ENCODE data around the gene EXOG.
"Not testable (repeated sequence)": the region's sequence is repeated elsewhere in the genome, so short reads cannot be mapped to it uniquely, and the experiment has no call there.

The EXOG gene

DNA sequence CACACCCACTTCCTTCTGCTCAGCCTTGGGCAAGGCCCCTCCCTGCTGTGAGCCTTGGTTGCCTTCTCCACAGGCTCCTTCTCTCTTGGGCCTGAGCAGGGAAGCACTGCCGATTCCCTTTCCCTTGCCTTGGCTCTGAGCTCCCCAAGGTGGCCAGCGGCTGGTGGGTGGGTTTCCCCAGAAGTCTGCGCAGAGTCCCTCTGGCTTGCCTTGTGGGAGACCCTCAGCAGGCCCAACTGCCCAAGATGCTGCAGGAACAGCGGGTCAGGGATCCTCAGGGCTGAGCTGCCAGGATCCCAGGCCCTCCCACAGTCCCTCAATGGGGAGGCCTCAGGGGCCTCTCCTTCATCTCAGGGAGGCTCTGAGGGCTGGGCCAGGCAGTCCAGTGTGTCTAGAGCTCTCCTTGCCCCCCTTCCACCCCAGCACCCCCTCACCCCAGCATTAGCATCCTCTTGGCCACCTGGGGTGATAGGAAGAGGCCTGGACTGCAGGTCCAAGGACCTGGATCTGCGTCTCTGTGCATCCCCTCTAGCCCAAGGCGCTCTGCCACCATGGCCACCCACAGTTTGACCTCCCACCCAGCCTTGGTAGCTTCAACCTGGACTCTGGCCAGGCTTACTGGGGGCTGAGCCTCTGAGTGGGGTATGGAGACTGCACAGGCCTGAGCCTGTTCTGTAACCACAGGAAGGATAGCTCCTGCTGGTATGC is 68.6 kb downstream of the EXOG start:
- Histone ChIP-seq H2AFZ (ENCODE audit: low read length, unreplicated experiment) (no peak overlapping the region), H3K36me3 (ENCODE audit: insufficient read depth, low read length) (no peaks in the 10 kb centered on the region), H3K4me1 (ENCODE audit: control insufficient read depth, insufficient read depth, low read length, unreplicated experiment) (no peaks in the 10 kb centered on the region), H3K27ac (ENCODE audit: low read depth, low read length) (no peak overlapping the region), H3K4me3 (ENCODE audit: low read depth, low read length) (no peak overlapping the region), H3K79me2 (ENCODE audit: control insufficient read depth, insufficient read depth, low read length, unreplicated experiment) (no peaks in the 10 kb centered on the region), H3K27me3 (ENCODE audit: insufficient read depth, low read length) (peaks cover 14% of the 10 kb centered on the region; the same call in 1 of the 2 replicates)

DNA sequence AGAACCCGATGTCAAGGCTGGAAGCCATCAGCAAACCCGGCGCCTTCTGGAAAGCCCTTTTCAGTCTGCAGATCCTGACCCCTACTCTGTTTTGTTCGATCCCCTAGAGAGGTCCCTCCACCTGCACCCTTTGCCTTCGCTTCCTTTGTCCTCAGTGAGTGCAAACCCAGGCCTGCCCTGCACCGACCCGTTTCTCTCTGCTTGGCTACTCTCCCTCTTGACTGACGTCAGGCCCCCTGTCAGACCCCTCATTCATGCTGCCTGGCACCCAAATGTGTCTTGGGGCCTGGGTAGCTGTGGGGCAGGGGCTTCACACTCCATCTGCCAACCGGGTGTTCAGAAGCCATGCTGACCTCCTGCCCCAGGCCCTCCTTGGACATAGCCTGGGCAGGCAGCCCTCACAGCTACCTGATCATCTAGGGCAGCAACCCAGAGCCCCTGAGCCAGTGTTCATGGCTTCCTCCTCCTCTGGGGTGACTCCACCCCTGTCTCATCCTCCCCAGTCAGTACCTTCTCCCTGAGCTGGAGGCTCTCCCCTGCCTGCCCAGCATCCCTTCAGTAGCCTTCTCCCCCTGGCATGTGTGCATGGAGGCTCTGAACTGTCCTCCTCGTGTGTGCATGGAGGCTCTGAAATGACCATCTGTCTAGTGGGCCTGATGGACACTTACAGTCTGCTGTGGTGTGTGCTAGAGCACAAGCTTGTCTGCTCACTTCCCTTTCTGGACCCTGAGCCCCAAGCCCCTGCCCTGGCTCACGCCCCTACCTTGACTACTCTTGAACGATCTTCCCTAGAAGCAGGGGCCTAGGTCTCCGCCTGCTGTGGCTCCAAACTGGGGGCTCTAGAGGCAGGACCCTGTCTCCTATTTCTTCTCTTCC is 69.4 kb downstream of the EXOG start:
- H3K36me3 ChIP-seq (ENCODE audit: insufficient read depth, low read length) = no peaks in the 10 kb centered on the region
- no peak overlapping the region for H3K4me3 ChIP-seq (ENCODE audit: low read depth, low read length)
- peaks cover 14% of the 10 kb centered on the region; the same call in 1 of the 2 replicates for H3K27me3 ChIP-seq (ENCODE audit: insufficient read depth, low read length)
- no peaks in the 10 kb centered on the region for H3K79me2 ChIP-seq (ENCODE audit: control insufficient read depth, insufficient read depth, low read length, unreplicated experiment)
- no peaks in the 10 kb centered on the region for H3K4me1 ChIP-seq (ENCODE audit: control insufficient read depth, insufficient read depth, low read length, unreplicated experiment)
- no peak overlapping the region for H2AFZ ChIP-seq (ENCODE audit: low read length, unreplicated experiment)
- H3K27ac ChIP-seq (ENCODE audit: low read depth, low read length) = no peak overlapping the region

DNA sequence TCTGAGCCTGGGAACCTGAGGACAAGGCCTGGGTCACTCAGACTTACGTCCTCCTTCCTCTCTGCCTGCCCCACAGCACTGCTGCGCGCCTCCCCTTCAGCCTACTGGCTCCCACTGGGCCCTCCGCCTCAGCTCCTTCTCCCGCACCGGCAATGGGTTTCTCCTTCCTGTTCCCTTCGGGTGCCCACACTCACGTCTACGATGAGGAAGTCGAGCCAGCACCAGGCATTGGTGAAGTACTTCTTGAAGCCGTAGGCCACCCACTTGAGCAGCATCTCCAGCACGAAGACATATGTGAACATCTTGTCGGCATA is 70.0 kb downstream of the EXOG start:
- peaks cover 9% of the 10 kb centered on the region; the same call in 1 of the 2 replicates for H3K27me3 ChIP-seq (ENCODE audit: insufficient read depth, low read length)
- H3K79me2 ChIP-seq (ENCODE audit: control insufficient read depth, insufficient read depth, low read length, unreplicated experiment) = no peaks in the 10 kb centered on the region
- no peak overlapping the region for H2AFZ ChIP-seq (ENCODE audit: low read length, unreplicated experiment)
- H3K4me1 ChIP-seq (ENCODE audit: control insufficient read depth, insufficient read depth, low read length, unreplicated experiment) = no peaks in the 10 kb centered on the region
- no peak overlapping the region for H3K4me3 ChIP-seq (ENCODE audit: low read depth, low read length)
- H3K27ac ChIP-seq (ENCODE audit: low read depth, low read length) = no peak overlapping the region
- H3K36me3 ChIP-seq (ENCODE audit: insufficient read depth, low read length) = no peaks in the 10 kb centered on the region

DNA sequence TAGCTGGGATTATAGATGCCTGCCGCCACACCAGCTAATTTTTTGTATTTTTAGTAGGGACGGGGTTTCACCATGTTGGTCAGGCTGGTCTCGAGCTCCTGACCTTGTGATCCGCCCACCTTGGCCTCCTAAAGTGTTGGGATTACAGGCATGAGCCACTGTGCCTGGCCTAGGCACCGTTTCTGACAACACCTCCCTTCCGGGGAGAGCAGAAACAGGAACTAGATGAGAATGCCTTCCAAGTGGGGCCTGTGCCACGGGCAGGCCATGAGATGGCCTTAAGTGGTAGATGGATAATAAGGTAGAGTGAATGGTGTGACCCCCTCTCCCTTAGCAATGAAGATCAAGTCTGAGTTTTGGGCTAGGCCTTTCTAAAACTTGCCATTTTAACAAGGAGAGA is 70.7 kb downstream of the EXOG start:
- not testable (repeated sequence) for H3K36me3 ChIP-seq (ENCODE audit: insufficient read depth, low read length); H3K27me3 ChIP-seq (ENCODE audit: insufficient read depth, low read length); H3K4me3 ChIP-seq (ENCODE audit: low read depth, low read length); H3K4me1 ChIP-seq (ENCODE audit: control insufficient read depth, insufficient read depth, low read length, unreplicated experiment); H3K27ac ChIP-seq (ENCODE audit: low read depth, low read length); H3K79me2 ChIP-seq (ENCODE audit: control insufficient read depth, insufficient read depth, low read length, unreplicated experiment); H2AFZ ChIP-seq (ENCODE audit: low read length, unreplicated experiment)

DNA sequence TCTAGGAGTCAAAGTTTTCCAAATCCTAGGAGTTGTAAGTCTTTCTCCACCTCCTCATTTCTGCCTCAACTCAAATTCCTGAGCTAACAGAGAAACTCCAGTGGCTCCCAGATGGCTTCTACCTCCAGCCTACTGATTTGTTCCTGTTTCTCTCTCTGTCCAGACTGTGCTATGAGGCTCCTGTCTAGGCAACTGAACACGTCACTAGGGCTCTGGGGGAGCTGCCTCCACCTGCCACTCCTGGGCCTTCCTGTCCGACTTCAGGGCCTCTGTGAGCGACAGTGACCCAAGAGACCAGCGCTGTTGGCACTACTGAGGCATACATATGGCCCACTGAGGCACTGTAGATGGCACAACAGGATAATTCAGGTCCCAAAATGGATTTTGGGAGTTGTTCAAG is 71.4 kb downstream of the EXOG start:
- no peaks in the 10 kb centered on the region for H3K79me2 ChIP-seq (ENCODE audit: control insufficient read depth, insufficient read depth, low read length, unreplicated experiment)
- no peak overlapping the region for H3K27ac ChIP-seq (ENCODE audit: low read depth, low read length)
- no peaks in the 10 kb centered on the region for H3K36me3 ChIP-seq (ENCODE audit: insufficient read depth, low read length)
- no peak overlapping the region for H2AFZ ChIP-seq (ENCODE audit: low read length, unreplicated experiment)
- H3K27me3 ChIP-seq (ENCODE audit: insufficient read depth, low read length) = 0 out of 2 replicates have a peak, but pooled peaks cover 6% of the 10 kb centered on the region
- H3K4me1 ChIP-seq (ENCODE audit: control insufficient read depth, insufficient read depth, low read length, unreplicated experiment) = no peaks in the 10 kb centered on the region
- no peak overlapping the region for H3K4me3 ChIP-seq (ENCODE audit: low read depth, low read length)

DNA sequence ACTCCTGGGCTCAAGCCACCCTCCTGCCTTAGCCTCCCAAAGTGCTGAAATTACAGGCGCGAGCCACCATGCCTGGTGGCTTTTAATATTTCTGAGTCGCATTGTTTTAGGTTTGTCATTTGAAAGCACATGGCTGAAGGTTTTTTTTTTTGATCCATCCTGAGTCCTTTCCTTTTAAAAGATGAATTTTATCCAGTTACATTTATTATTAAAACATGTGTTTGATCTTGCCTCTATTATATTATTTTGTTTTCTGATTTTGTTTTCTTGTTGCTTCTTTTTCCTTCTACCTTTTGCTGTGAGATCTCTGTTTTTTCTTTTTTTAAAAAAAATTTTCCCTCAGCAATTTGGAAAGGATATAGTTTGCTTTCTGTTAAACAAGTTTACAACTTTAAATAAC is 77.0 kb downstream of the EXOG start:
- Histone ChIP-seq H3K4me3 (ENCODE audit: low read depth, low read length) (no peak overlapping the region), H3K36me3 (ENCODE audit: insufficient read depth, low read length) (no peaks in the 10 kb centered on the region), H3K27ac (ENCODE audit: low read depth, low read length) (no peak overlapping the region), H3K27me3 (ENCODE audit: insufficient read depth, low read length) (0 out of 2 replicates have a peak, but pooled peaks cover 7% of the 10 kb centered on the region), H2AFZ (ENCODE audit: low read length, unreplicated experiment) (no peak overlapping the region), H3K79me2 (ENCODE audit: control insufficient read depth, insufficient read depth, low read length, unreplicated experiment) (no peaks in the 10 kb centered on the region), H3K4me1 (ENCODE audit: control insufficient read depth, insufficient read depth, low read length, unreplicated experiment) (no peaks in the 10 kb centered on the region)

DNA sequence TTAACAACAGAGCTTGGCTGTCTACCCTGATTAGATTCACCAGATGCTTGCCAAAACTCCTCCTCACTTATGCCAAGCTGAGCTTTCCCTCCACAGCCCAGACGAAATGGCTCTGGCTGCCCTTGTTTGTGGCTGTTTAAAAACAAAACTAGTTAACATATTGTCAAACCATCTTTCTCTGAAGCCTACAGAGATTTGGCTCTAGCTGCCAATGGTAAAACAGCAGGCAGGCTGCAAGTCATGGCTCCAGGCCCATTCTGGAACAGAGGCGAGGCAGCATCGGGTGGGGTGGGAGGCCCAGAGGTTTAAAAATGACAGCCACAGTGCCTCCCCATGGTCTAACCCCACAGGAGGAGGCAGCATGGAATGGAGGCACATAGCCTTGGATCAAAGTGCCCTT is 77.4 kb downstream of the EXOG start:
- H3K4me3 ChIP-seq (ENCODE audit: low read depth, low read length) = no peak overlapping the region
- no peak overlapping the region for H2AFZ ChIP-seq (ENCODE audit: low read length, unreplicated experiment)
- no peaks in the 10 kb centered on the region for H3K36me3 ChIP-seq (ENCODE audit: insufficient read depth, low read length)
- H3K27me3 ChIP-seq (ENCODE audit: insufficient read depth, low read length) = 0 out of 2 replicates have a peak, but pooled peaks cover 7% of the 10 kb centered on the region
- no peaks in the 10 kb centered on the region for H3K79me2 ChIP-seq (ENCODE audit: control insufficient read depth, insufficient read depth, low read length, unreplicated experiment)
- no peak overlapping the region for H3K27ac ChIP-seq (ENCODE audit: low read depth, low read length)
- no peaks in the 10 kb centered on the region for H3K4me1 ChIP-seq (ENCODE audit: control insufficient read depth, insufficient read depth, low read length, unreplicated experiment)

DNA sequence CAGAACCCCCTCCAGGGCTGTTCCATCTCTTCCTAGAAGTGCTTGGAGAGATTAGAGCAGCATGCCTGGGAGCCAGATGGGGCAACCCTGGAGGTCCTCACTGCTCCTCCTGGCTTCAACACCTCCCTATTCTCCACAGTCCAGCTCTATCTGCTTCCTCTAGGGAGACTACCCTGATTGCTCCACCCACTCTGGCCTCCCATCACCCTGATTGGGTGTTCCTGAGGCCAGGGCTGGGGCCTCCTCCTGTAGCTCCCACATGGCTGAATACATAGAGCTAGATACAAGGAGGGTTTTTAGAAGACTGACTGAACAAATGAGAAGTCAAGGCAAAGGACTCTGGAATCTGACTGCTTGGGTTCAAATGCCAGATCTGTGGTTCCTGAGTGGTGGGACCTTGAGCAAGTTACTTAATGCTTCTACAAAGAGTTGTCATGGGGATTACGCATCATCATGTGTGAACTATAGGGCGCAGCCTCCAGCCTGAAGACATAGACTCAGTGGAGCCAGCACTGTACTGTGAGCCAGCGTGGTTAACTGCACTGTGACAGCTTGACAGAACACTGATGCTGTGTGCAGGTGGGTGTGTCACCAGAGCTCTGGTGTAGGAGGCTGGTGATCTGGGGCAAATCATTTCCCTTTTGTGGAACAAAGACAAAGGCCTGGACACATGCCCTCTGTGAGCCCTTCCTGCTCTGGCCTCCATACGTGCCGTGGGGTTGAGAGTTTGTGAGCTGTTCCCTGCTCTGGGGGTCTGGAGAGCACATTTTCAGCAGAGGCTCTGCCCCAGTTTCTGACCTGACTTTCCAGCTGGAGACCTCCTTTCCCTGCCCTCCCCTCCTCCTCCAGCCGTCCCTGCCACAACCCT is 78.5 kb downstream of the EXOG start:
- H2AFZ ChIP-seq (ENCODE audit: low read length, unreplicated experiment) = no peak overlapping the region
- H3K36me3 ChIP-seq (ENCODE audit: insufficient read depth, low read length) = no peaks in the 10 kb centered on the region
- H3K4me3 ChIP-seq (ENCODE audit: low read depth, low read length) = no peak overlapping the region
- no peaks in the 10 kb centered on the region for H3K4me1 ChIP-seq (ENCODE audit: control insufficient read depth, insufficient read depth, low read length, unreplicated experiment)
- H3K79me2 ChIP-seq (ENCODE audit: control insufficient read depth, insufficient read depth, low read length, unreplicated experiment) = no peaks in the 10 kb centered on the region
- 0 out of 2 replicates have a peak, but pooled peaks cover 7% of the 10 kb centered on the region for H3K27me3 ChIP-seq (ENCODE audit: insufficient read depth, low read length)
- H3K27ac ChIP-seq (ENCODE audit: low read depth, low read length) = no peak overlapping the region

DNA sequence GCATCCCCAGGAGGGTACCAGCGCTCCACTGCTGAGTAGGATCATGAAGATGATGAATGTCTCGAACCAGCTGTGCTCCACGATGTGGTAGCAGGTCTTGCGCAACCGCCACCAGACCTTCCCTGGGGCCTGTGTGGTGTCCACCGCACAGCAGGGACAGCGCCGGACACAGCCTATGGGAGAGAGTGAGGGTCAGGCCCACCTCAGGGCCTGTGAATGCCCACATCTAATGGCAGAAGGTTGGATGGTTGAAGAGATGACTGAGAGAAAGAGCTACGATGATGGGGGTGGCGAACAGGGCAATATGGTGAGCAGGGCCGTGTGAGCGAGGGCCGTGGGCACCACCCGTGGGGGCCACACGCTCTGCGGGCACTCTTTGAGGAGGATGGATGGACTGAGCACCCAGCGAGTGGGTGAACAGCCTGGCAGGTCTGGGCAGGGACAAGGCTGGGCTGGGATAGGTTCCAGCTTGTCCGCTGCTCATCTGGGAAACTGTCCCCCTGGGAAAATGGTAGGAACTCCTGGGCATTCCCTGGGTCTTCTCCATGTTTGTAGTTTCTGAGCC is 79.2 kb downstream of the EXOG start:
- Histone ChIP-seq H3K36me3 (ENCODE audit: insufficient read depth, low read length) (no peaks in the 10 kb centered on the region), H3K27ac (ENCODE audit: low read depth, low read length) (no peak overlapping the region), H2AFZ (ENCODE audit: low read length, unreplicated experiment) (no peak overlapping the region), H3K79me2 (ENCODE audit: control insufficient read depth, insufficient read depth, low read length, unreplicated experiment) (no peaks in the 10 kb centered on the region), H3K27me3 (ENCODE audit: insufficient read depth, low read length) (0 out of 2 replicates have a peak, but pooled peaks cover 7% of the 10 kb centered on the region), H3K4me1 (ENCODE audit: control insufficient read depth, insufficient read depth, low read length, unreplicated experiment) (no peaks in the 10 kb centered on the region), H3K4me3 (ENCODE audit: low read depth, low read length) (no peak overlapping the region)

Data from ACC112 (cell line).